DMS153 (cell line): Measurements from ENCODE around the gene MAST3.
"Not testable (repeated sequence)": the region's sequence is repeated elsewhere in the genome, so short reads cannot be mapped to it uniquely, and the experiment has no call there.

Experiments
- DNase-seq: peaks from one replicate; lab custom pipeline; 2025; lab: John Stamatoyannopoulos, UW

The MAST3 gene

DNA sequence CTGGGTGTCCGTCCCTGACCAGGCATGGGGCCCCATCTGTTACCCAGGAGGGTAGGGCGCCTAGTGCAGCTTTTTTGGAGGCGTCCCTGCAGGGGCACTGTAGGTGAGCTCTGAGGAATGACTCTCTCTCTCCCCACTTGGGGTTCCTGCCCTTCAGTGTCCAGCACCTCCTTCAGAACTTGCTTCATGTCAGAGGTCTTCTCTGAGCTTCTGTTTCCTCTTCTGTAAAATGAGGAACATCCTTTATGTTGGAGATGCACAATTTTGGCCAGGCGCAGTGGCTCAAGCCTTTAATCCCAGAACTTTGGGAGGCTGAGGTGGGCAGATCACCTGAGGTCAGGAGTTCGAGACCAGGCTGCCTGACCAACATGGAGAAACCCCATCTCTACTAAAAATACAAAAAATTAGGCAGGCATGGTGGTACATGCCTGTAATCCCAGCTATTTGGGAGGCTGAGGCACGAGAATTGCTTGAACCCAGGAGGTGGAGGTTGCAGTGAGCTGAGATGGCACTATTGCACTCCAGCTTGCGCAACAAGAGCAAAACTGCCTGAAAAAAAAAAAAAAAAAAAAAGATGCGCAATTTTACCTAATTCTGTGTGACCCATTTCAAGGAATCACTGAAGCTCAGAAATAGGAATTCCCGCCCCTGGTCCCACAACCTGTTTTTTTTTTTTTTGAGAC is 40.2 kb downstream of the MAST3 start:
- no peak for DNase-seq

GRCh38 chr19:18140473-18140872 is 42.9 kb downstream of the MAST3 start:
- no peak for DNase-seq

- no peak for DNase-seq
Measured at GRCh38 chr19:18141031-18141430, 43.5 kb downstream of the MAST3 start.

- no peak for DNase-seq
Measured at GRCh38 chr19:18143902-18144301, 46.3 kb downstream of the MAST3 start.

GRCh38 chr19:18144361-18144760 is 46.8 kb downstream of the MAST3 start:
- DNase-seq = no peak

DNA sequence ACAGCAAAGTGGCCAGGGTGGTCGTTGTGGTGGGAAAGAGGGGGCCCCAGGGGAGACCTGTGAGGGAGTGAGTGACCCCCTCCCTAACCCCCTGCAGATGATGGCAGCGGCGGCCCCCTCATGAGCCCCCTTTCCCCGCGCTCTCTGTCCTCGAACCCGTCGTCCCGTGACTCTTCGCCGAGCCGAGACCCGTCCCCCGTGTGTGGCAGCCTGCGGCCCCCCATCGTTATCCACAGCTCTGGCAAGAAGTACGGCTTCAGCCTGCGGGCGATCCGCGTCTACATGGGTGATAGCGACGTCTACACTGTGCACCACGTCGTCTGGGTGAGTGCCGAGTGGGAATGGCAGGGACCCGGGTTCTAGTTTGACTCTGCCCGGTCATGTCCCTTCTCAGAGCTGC is 47.3 kb downstream of the MAST3 start:
- DNase-seq = no peak

- DNase-seq = no peak
Measured at GRCh38 chr19:18145391-18145999, 47.9 kb downstream of the MAST3 start.

GRCh38 chr19:18147396-18147795 is 49.8 kb downstream of the MAST3 start:
- no peak for DNase-seq

DNA sequence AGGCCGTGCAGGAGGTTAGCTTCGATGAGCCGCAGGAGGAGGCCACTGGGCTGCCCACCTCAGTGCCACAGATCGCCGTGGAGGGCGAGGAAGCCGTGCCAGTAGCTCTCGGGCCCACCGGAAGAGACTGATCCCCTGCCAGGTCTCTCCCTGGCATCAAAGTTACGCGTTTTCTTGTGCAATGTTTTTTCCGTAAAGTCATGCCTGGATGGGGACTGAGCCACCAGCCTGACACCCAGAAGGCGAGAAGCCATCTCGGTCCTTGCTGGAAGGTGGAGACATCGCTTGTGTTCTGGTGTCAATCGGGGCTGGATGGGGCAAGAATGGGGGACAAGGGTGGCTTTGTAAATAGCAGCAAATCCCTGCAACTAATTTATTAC is 52.0 kb downstream of the MAST3 start:
- no peak for DNase-seq

DNA sequence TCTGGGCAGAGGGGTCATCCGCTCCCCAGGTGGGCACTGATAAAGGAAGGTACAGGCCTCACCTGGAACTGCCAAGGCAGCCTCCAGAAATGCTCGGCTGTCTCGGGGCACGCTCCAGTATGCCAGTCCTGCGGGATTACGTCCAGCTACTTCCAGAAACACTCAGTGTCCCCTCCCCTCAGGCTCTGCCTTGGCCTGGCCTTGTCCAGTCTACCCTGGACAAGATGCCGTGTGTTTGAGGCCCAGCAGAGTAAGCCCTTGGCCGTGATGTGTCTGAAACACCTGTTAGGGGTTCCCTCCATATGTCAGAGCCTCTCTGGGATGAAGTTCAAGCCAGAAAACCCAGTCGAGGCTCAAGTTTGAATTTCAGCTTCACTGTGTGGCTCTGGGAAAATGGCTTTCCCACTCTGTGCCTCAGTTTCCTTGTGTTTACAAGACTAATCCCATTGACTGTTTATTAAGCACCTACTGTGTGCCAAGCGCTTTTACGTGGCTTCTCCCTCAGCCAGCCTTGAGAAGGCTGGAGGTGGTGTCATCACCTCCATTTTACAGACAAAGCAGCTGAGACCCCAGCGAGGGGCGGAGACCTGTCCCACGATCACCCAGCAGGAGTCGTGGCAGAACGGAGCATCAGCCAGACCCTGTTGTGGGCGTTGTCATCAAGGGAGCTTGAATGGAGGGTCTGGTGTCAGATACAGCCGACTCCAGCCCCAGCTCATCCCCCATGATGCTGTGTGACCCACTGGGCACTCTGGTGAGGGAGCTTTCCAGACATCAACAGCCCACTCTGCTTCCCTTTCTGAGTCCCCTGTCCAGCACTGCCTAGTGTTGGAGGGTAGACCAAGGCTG is 53.4 kb downstream of the MAST3 start:
- DNase-seq = no peak

GRCh38 chr19:18152442-18152816 is 54.9 kb downstream of the MAST3 start:
- DNase-seq = peak; percentile 90

DNA sequence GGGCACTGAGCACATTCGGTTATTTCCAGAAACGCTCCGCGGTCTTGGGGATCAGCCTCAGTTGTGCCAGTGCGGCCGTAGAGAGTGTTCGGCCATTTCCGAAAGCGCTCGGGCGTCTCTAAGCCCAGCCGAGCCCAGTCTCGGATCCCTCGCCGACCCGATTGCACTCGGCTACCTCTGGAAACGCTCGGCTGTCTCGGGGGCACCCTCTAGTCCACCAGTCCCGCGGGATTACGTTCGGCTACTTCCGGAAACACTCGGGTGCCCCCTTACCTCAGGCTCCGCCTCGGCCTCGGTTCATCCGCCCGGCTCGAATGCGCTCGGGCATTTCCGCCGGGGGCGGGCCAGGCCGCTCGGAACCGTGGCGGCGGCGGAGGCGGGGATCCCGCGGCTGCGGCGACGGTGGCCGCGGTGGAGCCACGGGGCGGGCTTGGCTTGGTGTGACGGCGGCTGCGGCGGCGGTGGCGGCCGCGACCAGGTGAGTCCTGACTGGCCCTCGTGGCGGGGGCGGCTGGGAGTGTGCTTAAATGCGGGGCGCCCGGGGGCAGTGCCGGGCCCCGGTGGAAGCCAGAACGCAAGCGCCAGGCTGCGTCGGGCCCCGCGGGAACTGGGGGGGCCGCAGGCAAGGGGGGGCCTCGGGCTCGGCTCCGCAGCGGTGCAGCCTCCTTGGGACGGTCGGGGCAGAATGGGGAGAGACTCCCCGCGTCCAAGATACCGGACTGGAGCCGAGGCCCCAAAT is 55.4 kb downstream of the MAST3 start, which contains the start of gene PIK3R2:
PIK3R2 (plus strand) TSS at position 347 of the 739 bp plus-strand sequence. CDS start 2,717 bp downstream, outside the sequence.
- peak; percentile 96 for DNase-seq

GRCh38 chr19:18153556-18154134 is 56.1 kb downstream of the MAST3 start:
- no peak for DNase-seq

- no peak for DNase-seq
Measured at GRCh38 chr19:18155095-18156087, 57.8 kb downstream of the MAST3 start.

GRCh38 chr19:18156268-18156667 is 58.7 kb downstream of the MAST3 start:
- DNase-seq = no peak

DNA sequence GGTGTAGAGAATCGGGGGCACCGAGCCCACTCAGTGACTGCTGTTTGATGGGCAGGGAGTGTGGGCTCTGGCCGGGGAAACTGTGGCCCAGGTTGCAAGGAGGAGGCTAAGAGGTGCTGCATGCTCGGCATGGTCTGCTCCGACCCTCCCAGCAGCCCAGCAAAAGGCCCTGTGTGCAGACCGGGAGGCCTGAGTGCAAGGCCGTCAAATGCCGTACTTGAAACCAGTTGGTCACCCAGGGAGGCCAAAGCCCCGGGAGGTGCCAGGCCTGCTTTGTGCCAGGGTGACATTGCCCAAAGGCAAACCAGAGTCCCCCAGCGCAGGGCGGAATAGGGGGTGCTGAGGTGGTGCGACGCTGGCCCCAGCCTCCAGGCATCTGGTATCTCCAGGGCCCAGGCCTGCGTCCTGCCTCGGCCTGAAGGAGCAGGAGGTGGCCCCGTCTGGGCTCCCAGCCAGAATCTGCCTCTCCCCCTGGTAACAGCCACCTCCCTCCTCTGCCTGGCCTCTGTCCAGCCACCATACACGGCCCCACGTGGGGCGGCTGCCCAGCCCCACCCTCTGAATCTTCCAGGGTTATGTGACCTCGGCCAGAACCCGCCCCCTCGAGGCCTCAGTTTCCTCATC is 59.4 kb downstream of the MAST3 start:
- DNase-seq = peak; percentile 89

DNA sequence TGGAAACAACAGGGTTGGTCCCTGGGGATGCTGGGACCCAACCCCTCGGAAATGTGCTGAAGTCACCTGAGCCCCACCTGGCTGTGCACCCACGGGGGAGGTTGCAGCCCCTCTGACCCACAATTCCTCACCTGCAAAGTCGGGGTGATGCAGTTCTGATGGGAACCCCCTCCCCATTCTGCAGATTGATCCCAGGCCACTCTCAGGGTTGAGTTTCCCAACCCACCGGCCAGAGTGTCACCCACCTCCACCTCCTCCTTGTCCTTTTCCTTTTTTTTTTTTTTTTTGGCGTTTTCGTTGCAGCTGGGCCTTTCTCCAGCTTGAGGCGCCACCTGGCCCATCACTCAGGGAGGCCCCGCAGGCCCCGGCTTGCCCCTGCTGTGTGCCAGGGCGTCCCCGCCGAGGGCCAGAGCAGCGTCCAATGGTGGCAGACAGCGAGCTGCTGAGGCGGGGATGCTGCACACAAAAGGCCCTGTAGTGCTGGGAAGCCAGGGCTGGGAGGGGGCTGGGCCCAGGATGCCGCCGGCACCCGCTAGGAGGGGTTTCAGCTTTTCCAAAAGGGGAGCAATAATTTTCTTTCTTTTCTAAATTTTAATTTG is 60.0 kb downstream of the MAST3 start:
- peak; percentile 91 for DNase-seq

GRCh38 chr19:18158467-18158866 is 60.9 kb downstream of the MAST3 start:
- DNase-seq = no peak

DNA sequence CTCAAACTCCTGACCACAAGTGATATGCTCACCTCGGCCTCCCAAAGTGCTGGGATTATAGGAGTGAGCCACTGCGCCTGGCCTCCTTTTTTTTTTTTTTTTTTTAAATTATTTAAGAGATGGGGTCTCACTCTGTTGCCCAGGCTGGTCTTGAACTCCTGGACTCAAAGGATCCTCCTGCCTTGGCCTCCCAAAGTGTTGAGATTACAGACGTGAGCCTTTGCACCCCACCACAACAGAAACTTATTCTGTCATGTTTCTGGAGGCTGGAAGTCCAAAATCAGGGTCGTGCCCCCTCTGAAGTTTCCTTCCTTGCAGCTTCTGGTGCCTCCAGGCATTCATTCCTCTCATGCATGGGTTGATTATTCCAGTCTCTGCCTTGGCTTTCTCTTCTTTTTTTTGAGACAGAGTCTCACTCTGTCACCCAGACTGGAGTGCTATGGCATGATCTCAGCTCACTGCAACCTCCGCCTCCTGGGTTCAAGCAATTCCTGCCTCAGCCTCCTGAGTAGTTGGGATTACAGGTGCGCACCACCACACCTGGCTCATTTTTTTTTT is 61.6 kb downstream of the MAST3 start:
- not testable (repeated sequence) for DNase-seq
